Measurements from ENCODE around the gene MUC2.
A peak's percentile ranks its signal among the peaks of the same experiment; 100 is the strongest.
"Not testable (repeated sequence)": the region's sequence is repeated elsewhere in the genome, so short reads cannot be mapped to it uniquely, and the experiment has no call there.

Gene MUC2

DNA sequence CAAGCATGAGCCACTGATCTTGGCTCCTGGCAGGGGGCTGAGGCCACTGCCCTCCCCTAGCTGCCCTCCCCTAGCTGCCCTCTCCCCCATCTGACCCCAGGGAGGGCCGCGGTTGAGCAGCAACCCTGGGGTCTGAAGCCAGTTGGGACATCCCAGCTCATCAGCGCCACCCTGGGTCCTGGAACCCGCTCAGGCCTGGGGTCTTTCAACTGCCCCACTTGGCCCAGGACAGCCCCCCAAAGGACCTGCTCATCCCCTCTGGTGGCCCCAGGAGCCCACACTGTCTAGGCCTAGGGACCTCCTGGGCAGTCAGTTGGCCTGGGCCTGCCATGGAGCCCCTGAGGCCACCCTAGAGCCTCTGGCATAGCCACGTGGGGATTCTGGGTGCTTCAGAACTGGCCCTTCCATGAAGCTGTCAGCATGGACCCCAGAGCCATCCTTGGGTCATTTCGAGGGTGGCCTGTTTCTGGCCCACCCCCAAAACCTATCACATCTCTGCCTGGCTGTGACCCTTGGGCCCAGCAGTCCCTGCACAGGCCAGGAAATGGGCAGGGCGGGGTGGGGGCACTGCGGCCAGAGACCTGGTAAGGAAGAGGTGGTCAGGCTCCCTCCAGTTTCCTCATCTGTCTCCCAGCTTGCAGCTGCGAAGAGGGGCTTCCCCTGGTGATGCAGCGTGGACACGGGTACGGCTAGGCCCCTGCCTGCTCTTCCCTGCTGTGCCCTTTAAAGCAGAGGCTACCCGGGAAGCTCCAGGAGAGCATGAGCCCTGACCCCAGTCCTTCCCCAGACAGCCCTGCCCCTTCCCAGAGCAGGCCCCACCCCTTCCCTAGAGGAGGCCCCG lies 37.9 kb downstream of the MUC2 start:
- Histone ChIP-seq H4K91ac (ENCODE audit: low read depth, low read length, poor library complexity) (no peak overlapping the region), H3K23ac (ENCODE audit: low read depth, low read length, poor library complexity) (no peak overlapping the region), H3K27ac (replicated peaks; ENCODE audit: low read length) (no peak overlapping the region), H3K4ac (ENCODE audit: low read length) (peak overlapping the region; percentile 11), H2BK120ac (ENCODE audit: low read depth, low read length) (no peak overlapping the region), H2BK15ac (ENCODE audit: low read length) (peak overlapping the region; percentile 85), H3K4me3 (ENCODE audit: low read length in 2 of 2) (no peak overlapping the region), H3K18ac (ENCODE audit: low read length) (peak overlapping the region; percentile 22), H3K9ac (ENCODE audit: low read depth, low read length, poor library complexity) (no peak overlapping the region), H3K36me3 (replicated peaks in 1 of 2; ENCODE audit: control insufficient read depth in 2 of 2, insufficient read depth in 2 of 2, low read length in 2 of 2) (no peaks in the 10 kb centered on the region), H2AFZ (ENCODE audit: low read length) (no peak overlapping the region), H3K4me2 (ENCODE audit: insufficient read depth, low read length, poor library complexity, severe bottlenecking) (no peak overlapping the region), H2BK12ac (ENCODE audit: low read length) (no peak overlapping the region), H2AK5ac (ENCODE audit: low read depth, low read length) (peak overlapping the region; percentile 92), H3K4me1 (ENCODE audit: control insufficient read depth in 2 of 2, insufficient read depth in 1 of 2, low read depth in 1 of 2, low read length in 2 of 2) (no peaks in the 10 kb centered on the region), H2BK5ac (ENCODE audit: low read length) (no peak overlapping the region), H3K14ac (ENCODE audit: low read length) (no peak overlapping the region), H4K8ac (ENCODE audit: low read depth, low read length) (no peak overlapping the region), H3K9me3 (replicated peaks in 1 of 2; ENCODE audit: control insufficient read depth in 2 of 2, insufficient read depth in 1 of 2, low read depth in 1 of 2, low read length in 2 of 2) (peaks cover 0 to 3% of the 10 kb centered on the region in 2 donors), H3K79me1 (ENCODE audit: low read depth, low read length) (no peaks in the 10 kb centered on the region), H3K27me3 (ENCODE audit: control insufficient read depth in 3 of 3, insufficient read depth in 3 of 3, low read depth in 1 of 3, low read length in 3 of 3) (peaks cover 0 to 2% (median 0%) of the 10 kb centered on the region in 3 experiments)
- no CpG with 5 or more reads among the region's 14 CpGs for WGBS, 2 donors (ENCODE audit: extremely low coverage in 2 of 2, insufficient read length in 2 of 2, insufficient replicate concordance in 1 of 2)
- no peak for DNase-seq (ENCODE audit: low spot score)

DNA sequence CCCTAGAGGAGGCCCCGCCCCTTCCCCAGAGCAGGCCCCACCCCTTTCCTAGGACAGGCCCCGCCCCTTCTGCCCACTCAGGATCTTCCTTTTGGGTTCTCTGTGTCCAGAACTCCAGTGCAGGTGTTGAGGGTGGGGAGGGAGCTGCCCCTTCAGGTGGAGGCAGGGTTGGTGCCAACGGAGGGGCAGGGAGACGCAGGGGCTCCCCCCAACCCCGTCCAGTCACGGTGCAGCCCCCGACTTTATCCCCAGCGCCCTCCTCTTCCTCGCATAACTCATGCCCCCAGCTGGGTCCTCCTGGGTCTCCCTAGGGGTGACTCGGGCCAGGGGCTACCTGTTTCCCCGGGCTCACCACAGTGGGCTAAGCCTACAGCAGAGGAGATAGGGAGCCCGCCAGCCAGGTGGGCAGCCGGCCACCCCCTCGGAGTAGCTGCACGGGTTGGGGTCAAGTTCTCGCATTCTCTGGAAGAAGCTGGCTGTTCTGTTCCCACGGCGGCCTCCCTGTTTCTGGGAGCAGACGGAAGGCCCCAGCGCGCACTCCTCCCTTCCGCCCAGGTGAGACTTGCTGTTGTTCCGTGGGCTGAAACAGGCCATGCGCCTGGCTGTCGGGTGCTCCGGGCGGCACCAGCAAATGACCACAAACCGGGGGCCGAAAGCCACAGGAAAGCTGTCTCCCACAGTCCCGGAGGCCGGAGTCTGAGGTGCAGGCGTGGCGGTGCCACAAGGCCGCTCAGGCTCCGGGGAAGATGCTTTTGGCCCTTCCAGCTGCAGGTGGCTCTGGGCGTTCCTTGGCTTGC lies 38.9 kb downstream of the MUC2 start:
- H4K8ac ChIP-seq (ENCODE audit: low read depth, low read length) = no peak overlapping the region
- no peak overlapping the region for H3K4me2 ChIP-seq (ENCODE audit: insufficient read depth, low read length, poor library complexity, severe bottlenecking)
- H3K4ac ChIP-seq (ENCODE audit: low read length) = no peak overlapping the region
- peaks cover 0 to 3% of the 10 kb centered on the region in 2 donors for H3K9me3 ChIP-seq (replicated peaks in 1 of 2; ENCODE audit: control insufficient read depth in 2 of 2, insufficient read depth in 1 of 2, low read depth in 1 of 2, low read length in 2 of 2)
- H4K91ac ChIP-seq (ENCODE audit: low read depth, low read length, poor library complexity) = no peak overlapping the region
- H3K27ac ChIP-seq (replicated peaks; ENCODE audit: low read length) = no peak overlapping the region
- H3K4me1 ChIP-seq (ENCODE audit: control insufficient read depth in 2 of 2, insufficient read depth in 1 of 2, low read depth in 1 of 2, low read length in 2 of 2) = no peaks in the 10 kb centered on the region
- peak overlapping the region; percentile 46 for H2AK5ac ChIP-seq (ENCODE audit: low read depth, low read length)
- H3K14ac ChIP-seq (ENCODE audit: low read length) = peak overlapping the region; percentile 56
- H3K23ac ChIP-seq (ENCODE audit: low read depth, low read length, poor library complexity) = no peak overlapping the region
- no peak overlapping the region for H2AFZ ChIP-seq (ENCODE audit: low read length)
- H3K18ac ChIP-seq (ENCODE audit: low read length) = peak overlapping the region; percentile 4
- H3K4me3 ChIP-seq (ENCODE audit: low read length in 2 of 2) = no peak overlapping the region
- no peaks in the 10 kb centered on the region for H3K79me1 ChIP-seq (ENCODE audit: low read depth, low read length)
- H2BK15ac ChIP-seq (ENCODE audit: low read length) = no peak overlapping the region
- no peak for DNase-seq (ENCODE audit: low spot score)
- peak overlapping the region; percentile 44 for H3K9ac ChIP-seq (ENCODE audit: low read depth, low read length, poor library complexity)
- H2BK120ac ChIP-seq (ENCODE audit: low read depth, low read length) = no peak overlapping the region
- no CpG with 5 or more reads among the region's 36 CpGs for WGBS, 2 donors (ENCODE audit: extremely low coverage in 2 of 2, insufficient read length in 2 of 2, insufficient replicate concordance in 1 of 2)
- peak overlapping the region; percentile 41 for H2BK12ac ChIP-seq (ENCODE audit: low read length)
- H2BK5ac ChIP-seq (ENCODE audit: low read length) = no peak overlapping the region
- H3K36me3 ChIP-seq (replicated peaks in 1 of 2; ENCODE audit: control insufficient read depth in 2 of 2, insufficient read depth in 2 of 2, low read length in 2 of 2) = no peaks in the 10 kb centered on the region
- H3K27me3 ChIP-seq (ENCODE audit: control insufficient read depth in 3 of 3, insufficient read depth in 3 of 3, low read depth in 1 of 3, low read length in 3 of 3) = peaks cover 0 to 2% (median 0%) of the 10 kb centered on the region in 3 experiments

DNA sequence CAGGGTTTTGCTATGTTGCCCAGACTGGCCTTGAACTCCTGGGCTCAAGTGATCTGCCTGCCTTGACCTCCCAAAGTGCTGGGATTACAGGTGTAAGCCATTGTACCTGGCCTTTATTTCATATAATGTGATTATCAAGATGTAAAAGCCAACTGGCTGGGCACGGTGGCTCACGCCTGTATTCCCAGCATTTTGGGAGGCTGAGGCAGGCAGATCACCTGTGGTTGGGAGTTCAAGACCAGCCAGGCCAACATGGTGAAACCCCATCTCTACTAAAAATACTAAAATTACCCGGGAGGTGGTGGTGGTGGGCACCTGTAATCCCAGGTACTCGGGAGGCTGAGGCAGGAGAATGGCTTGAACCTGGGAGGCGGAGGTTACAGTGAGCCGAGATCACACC lies 40.6 kb downstream of the MUC2 start:
- H3K4me3 ChIP-seq (ENCODE audit: low read length in 2 of 2); H2BK15ac ChIP-seq (ENCODE audit: low read length); H2BK12ac ChIP-seq (ENCODE audit: low read length); H3K9ac ChIP-seq (ENCODE audit: low read depth, low read length, poor library complexity); H2AFZ ChIP-seq (ENCODE audit: low read length); H3K14ac ChIP-seq (ENCODE audit: low read length); H3K9me3 ChIP-seq (replicated peaks in 1 of 2; ENCODE audit: control insufficient read depth in 2 of 2, insufficient read depth in 1 of 2, low read depth in 1 of 2, low read length in 2 of 2); H3K4ac ChIP-seq (ENCODE audit: low read length); H3K4me2 ChIP-seq (ENCODE audit: insufficient read depth, low read length, poor library complexity, severe bottlenecking); H3K4me1 ChIP-seq (ENCODE audit: control insufficient read depth in 2 of 2, insufficient read depth in 1 of 2, low read depth in 1 of 2, low read length in 2 of 2); H4K8ac ChIP-seq (ENCODE audit: low read depth, low read length); H2AK5ac ChIP-seq (ENCODE audit: low read depth, low read length); H3K27me3 ChIP-seq (ENCODE audit: control insufficient read depth in 3 of 3, insufficient read depth in 3 of 3, low read depth in 1 of 3, low read length in 3 of 3); H3K36me3 ChIP-seq (replicated peaks in 1 of 2; ENCODE audit: control insufficient read depth in 2 of 2, insufficient read depth in 2 of 2, low read length in 2 of 2); H4K91ac ChIP-seq (ENCODE audit: low read depth, low read length, poor library complexity); DNase-seq (ENCODE audit: low spot score); H3K79me1 ChIP-seq (ENCODE audit: low read depth, low read length); H2BK120ac ChIP-seq (ENCODE audit: low read depth, low read length); H2BK5ac ChIP-seq (ENCODE audit: low read length); H3K18ac ChIP-seq (ENCODE audit: low read length); H3K27ac ChIP-seq (replicated peaks; ENCODE audit: low read length); H3K23ac ChIP-seq (ENCODE audit: low read depth, low read length, poor library complexity): not testable (repeated sequence)
- WGBS, 2 donors (ENCODE audit: extremely low coverage in 2 of 2, insufficient read length in 2 of 2, insufficient replicate concordance in 1 of 2) = no CpG with 5 or more reads among the region's 6 CpGs

DNA sequence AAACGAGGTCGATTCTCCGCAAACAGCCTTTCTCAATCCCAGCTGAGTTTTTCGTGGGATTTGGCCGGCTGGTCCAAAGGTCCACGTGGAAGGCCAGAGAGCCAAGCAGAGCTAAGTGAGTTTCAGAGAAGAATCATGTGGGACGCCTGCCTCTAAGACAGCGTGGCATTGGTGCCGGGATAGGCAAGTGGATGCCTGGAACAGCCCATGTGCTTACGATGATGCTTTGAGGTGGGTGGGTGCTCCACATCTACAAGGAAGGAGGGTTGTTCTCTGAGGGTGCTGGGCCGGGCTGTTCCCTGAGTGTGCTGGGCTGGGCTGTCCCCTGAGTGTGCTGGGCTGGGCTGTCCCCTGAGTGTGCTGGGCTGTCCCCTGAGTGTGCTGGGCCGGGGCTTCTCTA lies 41.4 kb downstream of the MUC2 start:
- DNase-seq (ENCODE audit: low spot score) = no peak

More for the DNA sequence above, 41.4 kb downstream of the MUC2 start:
- no peak overlapping the region for H3K9ac ChIP-seq (ENCODE audit: low read depth, low read length, poor library complexity)
- no peak overlapping the region for H2AFZ ChIP-seq (ENCODE audit: low read length)
- peak overlapping the region; percentile 36 for H2AK5ac ChIP-seq (ENCODE audit: low read depth, low read length)
- no peak overlapping the region for H3K18ac ChIP-seq (ENCODE audit: low read length)
- H4K8ac ChIP-seq (ENCODE audit: low read depth, low read length) = peak overlapping the region; percentile 89
- no CpG with 5 or more reads among the region's 12 CpGs for WGBS, 2 donors (ENCODE audit: extremely low coverage in 2 of 2, insufficient read length in 2 of 2, insufficient replicate concordance in 1 of 2)
- no peak overlapping the region for H3K4ac ChIP-seq (ENCODE audit: low read length)
- H3K4me3 ChIP-seq (ENCODE audit: low read length in 2 of 2) = no peak overlapping the region
- no peak overlapping the region for H2BK5ac ChIP-seq (ENCODE audit: low read length)
- H3K36me3 ChIP-seq (replicated peaks in 1 of 2; ENCODE audit: control insufficient read depth in 2 of 2, insufficient read depth in 2 of 2, low read length in 2 of 2) = no peaks in the 10 kb centered on the region
- no peaks in the 10 kb centered on the region for H3K4me1 ChIP-seq (ENCODE audit: control insufficient read depth in 2 of 2, insufficient read depth in 1 of 2, low read depth in 1 of 2, low read length in 2 of 2)
- no peak overlapping the region for H4K91ac ChIP-seq (ENCODE audit: low read depth, low read length, poor library complexity)
- no peak overlapping the region for H3K27ac ChIP-seq (replicated peaks; ENCODE audit: low read length)
- H3K9me3 ChIP-seq (replicated peaks in 1 of 2; ENCODE audit: control insufficient read depth in 2 of 2, insufficient read depth in 1 of 2, low read depth in 1 of 2, low read length in 2 of 2) = peaks cover 0 to 1% of the 10 kb centered on the region in 2 donors
- H3K79me1 ChIP-seq (ENCODE audit: low read depth, low read length) = no peaks in the 10 kb centered on the region
- no peak overlapping the region for H2BK120ac ChIP-seq (ENCODE audit: low read depth, low read length)
- no peak overlapping the region for H2BK15ac ChIP-seq (ENCODE audit: low read length)
- H3K14ac ChIP-seq (ENCODE audit: low read length) = no peak overlapping the region
- no peak overlapping the region for H3K4me2 ChIP-seq (ENCODE audit: insufficient read depth, low read length, poor library complexity, severe bottlenecking)
- no peak overlapping the region for H3K23ac ChIP-seq (ENCODE audit: low read depth, low read length, poor library complexity)
- H2BK12ac ChIP-seq (ENCODE audit: low read length) = no peak overlapping the region
- peaks cover 0 to 3% (median 2%) of the 10 kb centered on the region in 3 experiments for H3K27me3 ChIP-seq (ENCODE audit: control insufficient read depth in 3 of 3, insufficient read depth in 3 of 3, low read depth in 1 of 3, low read length in 3 of 3)

Data from neuronal stem cell (in vitro differentiated cells).